Loucy (cell line): Measurements from ENCODE around the gene TRIO.

ENCODE experiments used
- EZH2phosphoT487 ChIP-seq: fragments of 200-600 bp; IDR thresholded peaks from 2 replicates; pipeline ENCODE4 v1.6.1; 2018; ENCODE audit warnings: antibody characterized with exemption, mild to moderate bottlenecking, moderate library complexity, borderline replicate concordance
- TF ChIP-seq, protein P1 (sequence below): fragments of 200-600 bp; sonication (generic); conservative IDR thresholded peaks from 2 replicates; pipeline ENCODE4 v1.5.1; 2014; ENCODE audit warnings: mild to moderate bottlenecking, antibody characterized with exemption, low read length

DNA sequence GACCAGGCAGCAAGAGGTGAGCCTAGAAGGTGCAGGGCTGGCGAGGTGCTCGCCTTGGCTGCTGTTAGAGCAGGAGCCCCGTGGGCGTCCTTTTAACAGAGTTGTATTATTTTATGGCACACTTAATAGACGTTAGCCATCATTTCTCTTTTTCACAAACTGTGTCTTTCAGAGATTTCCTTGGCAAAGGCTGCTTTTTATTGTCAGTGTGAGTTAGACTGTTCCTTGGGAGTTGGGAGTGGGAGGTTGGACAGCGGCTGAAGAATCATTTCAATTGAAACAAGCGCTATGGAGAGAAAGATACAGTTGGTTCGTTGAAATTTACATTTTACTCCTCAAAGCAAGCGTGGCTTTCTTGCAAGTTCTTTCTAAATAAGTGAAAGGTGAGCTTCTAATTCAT lies 133.2 kb downstream of the TRIO start:
- TF ChIP-seq, protein P1, sequence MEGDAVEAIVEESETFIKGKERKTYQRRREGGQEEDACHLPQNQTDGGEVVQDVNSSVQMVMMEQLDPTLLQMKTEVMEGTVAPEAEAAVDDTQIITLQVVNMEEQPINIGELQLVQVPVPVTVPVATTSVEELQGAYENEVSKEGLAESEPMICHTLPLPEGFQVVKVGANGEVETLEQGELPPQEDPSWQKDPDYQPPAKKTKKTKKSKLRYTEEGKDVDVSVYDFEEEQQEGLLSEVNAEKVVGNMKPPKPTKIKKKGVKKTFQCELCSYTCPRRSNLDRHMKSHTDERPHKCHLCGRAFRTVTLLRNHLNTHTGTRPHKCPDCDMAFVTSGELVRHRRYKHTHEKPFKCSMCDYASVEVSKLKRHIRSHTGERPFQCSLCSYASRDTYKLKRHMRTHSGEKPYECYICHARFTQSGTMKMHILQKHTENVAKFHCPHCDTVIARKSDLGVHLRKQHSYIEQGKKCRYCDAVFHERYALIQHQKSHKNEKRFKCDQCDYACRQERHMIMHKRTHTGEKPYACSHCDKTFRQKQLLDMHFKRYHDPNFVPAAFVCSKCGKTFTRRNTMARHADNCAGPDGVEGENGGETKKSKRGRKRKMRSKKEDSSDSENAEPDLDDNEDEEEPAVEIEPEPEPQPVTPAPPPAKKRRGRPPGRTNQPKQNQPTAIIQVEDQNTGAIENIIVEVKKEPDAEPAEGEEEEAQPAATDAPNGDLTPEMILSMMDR = no peak
- no peak for TF ChIP-seq EZH2phosphoT487
